ENCODE measurements around the gene MT1E. TPM values are rescaled to one million over a fixed set of nuclear protein-coding genes. Genes with fewer than 3 reads are reported as not detected.

The MT1E gene
- total RNA-seq, 3 donors from 2014 or later = 49.1 to 122 (median 71.4) TPM

DNA sequence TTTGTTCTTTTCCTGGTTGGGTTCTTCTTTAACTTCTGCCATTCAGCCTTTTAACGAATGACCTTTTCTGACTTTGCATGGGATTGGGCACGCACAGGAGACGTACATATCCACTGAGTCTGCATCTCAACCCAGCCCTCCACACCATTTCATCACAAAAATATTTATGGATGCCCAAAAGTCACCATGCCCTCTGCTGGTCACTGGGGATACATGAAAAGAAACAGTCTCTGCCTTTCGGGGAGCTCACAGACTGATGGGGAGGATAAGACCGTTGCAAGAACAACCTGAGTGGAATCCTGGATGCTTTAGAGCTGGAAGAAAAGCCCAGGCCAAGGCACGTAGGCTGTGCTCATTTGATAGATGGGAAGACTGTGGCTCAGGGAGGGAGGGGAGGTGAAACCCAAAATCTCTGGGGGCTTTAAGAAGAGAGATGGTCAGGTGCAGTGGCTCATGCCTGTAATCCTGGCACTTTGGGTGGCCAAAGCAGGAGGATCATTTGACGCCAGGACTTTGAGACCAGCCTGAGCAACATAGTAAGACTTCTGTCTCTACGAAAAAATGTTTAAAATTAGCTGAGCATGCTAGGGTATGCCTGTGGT lies 25.1 kb upstream of the MT1E start:
- H3K4me3 Mint-ChIP-seq = no peak overlapping the region
- H3K27me3 Mint-ChIP-seq (ENCODE audit: low read depth) = peaks cover 1% of the 10 kb centered on the region
- H3K36me3 Mint-ChIP-seq (ENCODE audit: insufficient read depth) = no peaks in the 10 kb centered on the region
- peak; percentile 56 to 58 for ATAC-seq
- no peaks in the 10 kb centered on the region for H3K9me3 Mint-ChIP-seq
- no peaks in the 10 kb centered on the region for H3K4me1 Mint-ChIP-seq (ENCODE audit: low read depth)
- DNase-seq = peak; percentile 11

DNA sequence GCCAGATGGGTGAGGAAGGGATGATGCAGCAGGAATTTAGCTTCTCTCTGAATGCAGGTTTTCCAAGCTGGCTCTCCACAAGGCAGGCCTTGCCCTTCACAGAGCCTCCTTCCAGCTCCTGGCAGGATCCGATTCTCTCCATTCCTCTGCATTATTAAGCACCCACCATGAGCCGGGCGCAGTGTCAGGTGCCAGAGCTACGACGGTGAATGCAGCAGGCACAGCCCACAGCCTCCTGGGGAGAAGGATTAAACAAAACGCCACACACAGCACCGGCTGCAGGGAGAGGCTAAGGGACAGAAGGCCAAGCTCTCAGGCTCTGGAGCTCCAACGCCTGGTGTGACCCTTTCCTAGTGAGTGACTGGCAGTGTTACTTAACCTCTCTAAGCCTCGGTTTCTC lies 24.3 kb upstream of the MT1E start:
- ATAC-seq = no peak
- H3K4me1 Mint-ChIP-seq (ENCODE audit: low read depth) = peaks cover 6% of the 10 kb centered on the region
- H3K36me3 Mint-ChIP-seq (ENCODE audit: insufficient read depth) = no peaks in the 10 kb centered on the region
- H3K4me3 Mint-ChIP-seq = no peak overlapping the region
- peaks cover 1% of the 10 kb centered on the region for H3K27me3 Mint-ChIP-seq (ENCODE audit: low read depth)
- no peak for DNase-seq
- H3K9me3 Mint-ChIP-seq = no peaks in the 10 kb centered on the region

DNA sequence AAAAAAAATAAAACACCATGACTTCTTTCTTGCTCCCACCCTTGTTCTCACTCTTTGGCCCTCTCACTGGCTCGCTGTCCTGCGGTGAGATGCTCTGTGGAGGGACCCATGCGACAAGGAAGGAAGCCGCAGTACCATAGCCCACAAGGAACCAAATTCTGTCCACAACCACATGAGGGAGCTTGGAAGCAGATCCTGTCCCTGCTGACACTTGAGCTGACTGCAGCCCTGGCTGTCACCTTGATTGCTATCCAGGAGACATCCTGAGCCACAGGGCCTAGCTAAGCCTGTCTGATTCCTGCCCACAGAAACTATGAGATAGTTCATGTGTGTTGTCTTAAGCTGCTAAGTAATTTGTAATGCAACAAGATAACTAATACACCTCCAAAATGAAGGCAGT lies 22.0 kb upstream of the MT1E start:
- ATAC-seq (no peak), DNase-seq (no peak)
- no peaks in the 10 kb centered on the region for H3K9me3 Mint-ChIP-seq
- peaks cover 24% of the 10 kb centered on the region for H3K4me1 Mint-ChIP-seq (ENCODE audit: low read depth)
- no peak overlapping the region for H3K4me3 Mint-ChIP-seq
- H3K36me3 Mint-ChIP-seq (ENCODE audit: insufficient read depth) = no peaks in the 10 kb centered on the region
- H3K27me3 Mint-ChIP-seq (ENCODE audit: low read depth) = peaks cover 1% of the 10 kb centered on the region

DNA sequence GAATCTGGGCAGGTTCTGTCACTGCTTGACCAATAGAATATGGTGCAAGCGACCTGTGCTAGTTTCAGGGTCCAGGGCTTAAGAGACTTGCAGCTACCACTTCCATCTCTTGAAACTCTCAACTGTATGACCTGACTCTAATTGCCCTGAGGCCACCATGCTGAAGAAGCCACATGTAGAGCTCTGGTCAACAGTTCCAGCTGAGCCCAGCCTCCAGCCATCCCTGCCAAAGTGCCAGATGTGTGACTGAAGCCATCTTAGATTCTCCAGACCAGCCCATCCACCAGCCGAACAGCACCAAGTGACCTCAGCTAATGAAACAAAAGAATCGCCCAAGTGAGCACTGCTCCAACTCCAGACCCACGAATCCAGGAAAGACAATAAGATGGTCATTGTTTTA lies 20.6 kb upstream of the MT1E start:
- peaks cover 34% of the 10 kb centered on the region for H3K4me1 Mint-ChIP-seq (ENCODE audit: low read depth)

DNA sequence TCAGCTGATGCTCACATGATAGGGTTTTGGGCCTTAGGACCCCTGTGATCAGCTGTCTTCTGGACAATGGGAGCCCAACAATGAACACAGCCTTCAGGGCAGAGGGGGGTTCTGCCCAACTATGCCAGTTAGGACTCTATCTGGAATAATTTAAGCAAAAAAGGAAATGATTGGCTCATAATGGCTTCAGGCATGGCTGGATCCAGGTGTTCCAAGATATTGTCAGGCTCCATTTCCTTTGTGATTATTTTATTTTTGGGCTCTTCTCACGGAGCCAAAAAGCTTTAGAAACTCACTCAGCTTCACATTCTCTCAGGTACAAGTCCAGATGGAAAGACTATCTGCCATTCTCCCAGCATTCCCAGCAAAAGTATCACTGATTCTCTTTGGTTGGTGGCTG lies 20.1 kb upstream of the MT1E start:
- Mint-ChIP-seq H3K36me3 (ENCODE audit: insufficient read depth) (no peaks in the 10 kb centered on the region), H3K9me3 (no peaks in the 10 kb centered on the region), H3K27me3 (ENCODE audit: low read depth) (no peaks in the 10 kb centered on the region), H3K4me1 (ENCODE audit: low read depth) (peaks cover 39% of the 10 kb centered on the region), H3K4me3 (no peak overlapping the region)
- DNase-seq (no peak), ATAC-seq (no peak)

More for the DNA sequence above, 20.6 kb upstream of the MT1E start:
- Mint-ChIP-seq H3K4me3 (no peak overlapping the region), H3K9me3 (no peaks in the 10 kb centered on the region), H3K27me3 (ENCODE audit: low read depth) (peaks cover 1% of the 10 kb centered on the region), H3K36me3 (ENCODE audit: insufficient read depth) (no peaks in the 10 kb centered on the region)
- no peak for DNase-seq
- no peak for ATAC-seq

DNA sequence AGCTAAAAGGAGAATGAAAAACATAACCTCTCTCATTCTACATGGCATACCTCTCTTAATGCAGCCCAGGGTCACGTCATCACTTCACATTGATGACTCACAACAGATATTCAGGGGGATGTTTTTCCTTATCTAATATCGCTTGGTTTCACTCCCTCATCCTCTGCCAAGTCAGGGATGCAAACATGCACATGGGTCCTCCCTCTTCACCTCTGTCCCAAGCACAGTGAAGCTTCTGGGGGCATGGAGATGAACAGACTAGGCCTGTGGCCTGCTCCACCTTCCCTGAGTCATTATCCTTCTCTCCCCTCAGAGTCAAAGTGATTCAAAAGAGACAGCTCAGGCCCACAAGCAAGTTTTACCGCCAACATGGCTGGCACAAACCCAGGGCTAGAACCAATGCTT lies 19.5 kb upstream of the MT1E start:
- no peak overlapping the region for H3K4me3 Mint-ChIP-seq
- ATAC-seq (no peak), DNase-seq (no peak)
- H3K4me1 Mint-ChIP-seq (ENCODE audit: low read depth) = peaks cover 45% of the 10 kb centered on the region
- H3K9me3 Mint-ChIP-seq = no peaks in the 10 kb centered on the region
- H3K27me3 Mint-ChIP-seq (ENCODE audit: low read depth) = no peaks in the 10 kb centered on the region
- H3K36me3 Mint-ChIP-seq (ENCODE audit: insufficient read depth) = no peaks in the 10 kb centered on the region

DNA sequence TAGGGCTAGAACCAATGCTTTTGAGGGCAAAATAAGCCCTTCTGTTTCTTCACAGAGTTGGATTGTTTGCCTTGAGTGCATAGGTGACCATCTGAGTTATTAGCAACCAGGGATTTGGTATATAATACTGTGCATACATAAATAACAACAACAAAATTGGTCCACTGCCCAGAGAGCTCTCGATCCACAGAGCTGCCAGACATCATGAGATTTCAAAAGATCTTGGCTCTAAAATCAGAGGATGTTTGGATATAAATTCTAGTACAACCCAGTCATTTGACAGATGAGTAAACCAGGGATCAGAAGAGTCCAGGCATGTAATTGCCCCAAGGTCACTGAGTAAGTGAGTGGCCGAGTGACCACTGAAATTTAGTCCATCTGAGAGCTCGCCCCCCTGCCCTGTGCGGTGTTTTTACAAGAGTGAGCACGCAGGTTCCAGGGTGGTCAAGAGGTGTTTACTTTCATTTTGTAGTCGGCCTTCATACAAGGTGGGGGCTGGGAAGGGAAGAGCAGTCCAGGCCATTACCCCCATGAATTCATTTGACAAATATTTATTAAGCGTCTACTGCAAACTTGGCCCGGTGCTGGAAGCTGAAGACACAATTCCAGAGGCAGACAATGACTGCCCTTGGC lies 19.0 kb upstream of the MT1E start:
- Mint-ChIP-seq H3K36me3 (ENCODE audit: insufficient read depth) (no peaks in the 10 kb centered on the region), H3K4me1 (ENCODE audit: low read depth) (peaks cover 50% of the 10 kb centered on the region), H3K9me3 (no peaks in the 10 kb centered on the region), H3K4me3 (no peak overlapping the region), H3K27me3 (ENCODE audit: low read depth) (no peaks in the 10 kb centered on the region)
- ATAC-seq = no peak
- no peak for DNase-seq

DNA sequence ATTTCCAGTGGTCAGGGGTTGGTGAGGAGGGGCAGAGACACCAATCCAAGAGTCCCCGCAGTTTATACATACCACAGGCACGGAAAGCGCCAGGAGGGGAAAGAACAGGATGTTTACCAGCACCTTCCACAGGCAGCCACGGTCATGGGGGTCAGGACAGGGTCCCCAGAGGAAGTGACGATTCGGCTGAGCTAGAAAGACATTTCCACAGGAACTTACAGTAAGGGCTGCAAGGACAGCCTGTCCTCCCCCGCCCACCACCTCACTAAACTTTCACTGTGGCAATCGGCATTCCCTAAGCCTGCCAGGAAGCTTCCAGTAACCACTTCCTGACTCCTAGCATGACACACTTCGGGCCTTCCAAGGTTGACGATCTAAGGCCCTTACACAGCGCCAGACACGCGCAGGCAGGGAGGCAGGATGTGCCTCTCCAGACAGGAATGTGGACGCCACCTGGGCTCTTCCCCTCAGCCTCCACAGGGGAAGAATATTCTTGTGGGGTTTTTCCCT lies 18.4 kb upstream of the MT1E start:
- H3K27me3 Mint-ChIP-seq (ENCODE audit: low read depth) = no peaks in the 10 kb centered on the region
- no peaks in the 10 kb centered on the region for H3K36me3 Mint-ChIP-seq (ENCODE audit: insufficient read depth)
- H3K9me3 Mint-ChIP-seq = no peaks in the 10 kb centered on the region
- peaks cover 54% of the 10 kb centered on the region for H3K4me1 Mint-ChIP-seq (ENCODE audit: low read depth)
- ATAC-seq (no peak), DNase-seq (no peak)
- H3K4me3 Mint-ChIP-seq = peak overlapping the region; percentile 4

DNA sequence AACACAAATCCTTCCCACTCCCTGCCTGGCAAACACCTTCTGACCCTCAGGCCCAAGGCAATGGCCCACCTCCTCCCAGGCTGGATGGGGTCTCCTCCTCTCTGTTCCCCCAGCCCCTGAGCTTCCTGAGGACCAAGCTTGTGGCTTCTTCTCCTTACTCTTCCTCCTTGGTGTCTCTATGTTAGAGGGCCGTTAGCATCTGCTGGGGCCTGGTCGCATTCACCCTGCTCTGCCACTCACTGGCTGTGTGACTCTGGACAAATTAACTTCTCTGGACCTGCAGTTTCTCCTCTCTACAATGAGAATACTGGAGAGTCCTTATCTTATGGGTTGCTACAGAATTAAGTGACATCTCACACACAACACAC lies 17.9 kb upstream of the MT1E start:
- Mint-ChIP-seq H3K9me3 (no peaks in the 10 kb centered on the region), H3K4me3 (peak overlapping the region; percentile 67), H3K27me3 (ENCODE audit: low read depth) (no peaks in the 10 kb centered on the region), H3K36me3 (ENCODE audit: insufficient read depth) (no peaks in the 10 kb centered on the region), H3K4me1 (ENCODE audit: low read depth) (peaks cover 59% of the 10 kb centered on the region)
- no peak for DNase-seq
- ATAC-seq = no peak

DNA sequence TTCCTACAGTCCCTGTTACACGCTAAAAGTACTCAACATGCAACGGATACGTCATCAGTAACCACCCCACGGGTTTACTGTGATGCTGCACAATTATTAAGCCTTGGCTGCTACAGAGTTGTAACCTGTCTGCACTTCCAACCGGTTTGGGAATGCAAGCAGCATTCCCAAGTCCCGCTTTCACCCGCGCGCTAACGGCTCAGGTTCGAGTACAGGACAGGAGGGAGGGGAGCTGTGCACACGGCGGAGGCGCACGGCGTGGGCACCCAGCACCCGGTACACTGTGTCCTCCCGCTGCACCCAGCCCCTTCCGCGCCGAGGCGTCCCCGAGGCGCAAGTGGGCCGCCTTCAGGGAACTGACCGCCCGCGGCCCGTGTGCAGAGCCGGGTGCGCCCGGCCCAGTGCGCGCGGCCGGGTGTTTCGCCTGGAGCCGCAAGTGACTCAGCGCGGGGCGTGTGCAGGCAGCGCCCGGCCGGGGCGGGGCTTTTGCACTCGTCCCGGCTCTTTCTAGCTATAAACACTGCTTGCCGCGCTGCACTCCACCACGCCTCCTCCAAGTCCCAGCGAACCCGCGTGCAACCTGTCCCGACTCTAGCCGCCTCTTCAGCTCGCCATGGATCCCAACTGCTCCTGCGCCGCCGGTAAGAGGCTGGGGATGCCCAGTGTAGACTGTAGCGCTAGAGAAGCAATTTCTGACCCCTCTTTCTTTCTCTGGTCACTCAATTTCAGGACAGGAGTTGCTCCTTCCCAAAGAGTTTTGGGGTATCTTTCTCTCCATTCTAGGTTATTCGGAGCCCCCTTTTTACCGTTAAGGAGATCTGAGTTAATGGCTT lies 17.3 kb upstream of the MT1E start, which contains the start of gene MT2A:
Gene MT2A (plus strand): TSS at position 542 of the 833 bp plus-strand sequence. CDS start 72 bp downstream, at position 614.
- Mint-ChIP-seq H3K4me3 (peak within 1 kb of the TSS; percentile 92), H3K9me3 (no peaks in the 10 kb centered on the region), H3K4me1 (ENCODE audit: low read depth) (peaks cover 61% of the 10 kb centered on the region), H3K36me3 (ENCODE audit: insufficient read depth) (no peaks in the 10 kb centered on the region), H3K27me3 (ENCODE audit: low read depth) (no peaks in the 10 kb centered on the region)
- peak; percentile 81 to 86 for ATAC-seq
- peak; percentile 79 for DNase-seq

DNA sequence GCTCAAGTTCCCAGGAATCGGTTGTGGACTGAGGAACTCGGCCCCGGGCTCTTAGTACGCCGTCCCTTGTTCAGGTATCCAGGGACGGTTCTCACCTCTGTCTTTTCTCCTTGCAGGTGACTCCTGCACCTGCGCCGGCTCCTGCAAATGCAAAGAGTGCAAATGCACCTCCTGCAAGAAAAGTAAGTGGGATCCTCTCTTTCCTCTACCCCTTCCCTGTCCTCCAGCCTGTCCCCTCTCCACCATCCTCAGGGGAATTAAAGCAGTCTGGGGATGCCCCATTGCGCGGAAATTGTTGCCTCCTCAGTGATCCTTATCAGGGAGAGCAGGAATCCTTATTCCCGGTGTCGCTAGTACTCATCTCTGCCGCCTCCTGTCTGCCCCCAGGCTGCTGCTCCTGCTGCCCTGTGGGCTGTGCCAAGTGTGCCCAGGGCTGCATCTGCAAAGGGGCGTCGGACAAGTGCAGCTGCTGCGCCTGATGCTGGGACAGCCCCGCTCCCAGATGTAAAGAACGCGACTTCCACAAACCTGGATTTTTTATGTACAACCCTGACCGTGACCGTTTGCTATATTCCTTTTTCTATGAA lies 16.6 kb upstream of the MT1E start:
- H3K36me3 Mint-ChIP-seq (ENCODE audit: insufficient read depth) = no peaks in the 10 kb centered on the region
- DNase-seq (no peak), ATAC-seq (no peak)
- no peaks in the 10 kb centered on the region for H3K27me3 Mint-ChIP-seq (ENCODE audit: low read depth)
- H3K4me3 Mint-ChIP-seq = peak overlapping the region; percentile 92
- peaks cover 68% of the 10 kb centered on the region for H3K4me1 Mint-ChIP-seq (ENCODE audit: low read depth)
- no peaks in the 10 kb centered on the region for H3K9me3 Mint-ChIP-seq

DNA sequence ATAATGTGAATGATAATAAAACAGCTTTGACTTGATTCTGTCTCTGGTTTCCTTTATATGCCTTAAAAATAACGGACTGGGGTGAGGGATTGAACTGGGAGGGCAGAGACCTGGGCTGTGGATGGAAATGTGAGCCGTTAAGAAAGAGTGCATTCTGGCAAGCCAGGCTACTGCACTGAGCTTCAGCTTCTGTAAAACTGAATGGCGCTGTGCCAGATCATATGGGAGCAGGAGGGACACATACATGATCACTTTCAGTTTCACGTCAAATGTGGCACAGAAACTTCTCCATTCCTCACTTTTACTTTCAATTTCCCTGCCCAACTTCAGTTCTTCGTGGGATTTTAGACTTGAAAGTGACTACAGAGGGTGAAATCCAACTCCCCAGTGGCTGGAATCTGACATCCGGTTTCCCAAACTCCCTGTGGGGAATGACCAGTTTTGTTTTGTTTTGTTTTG lies 16.1 kb upstream of the MT1E start:
- peak; percentile 36 to 43 for ATAC-seq
- Mint-ChIP-seq H3K36me3 (ENCODE audit: insufficient read depth) (no peaks in the 10 kb centered on the region), H3K9me3 (no peaks in the 10 kb centered on the region), H3K4me3 (peak overlapping the region; percentile 92), H3K4me1 (ENCODE audit: low read depth) (peaks cover 74% of the 10 kb centered on the region), H3K27me3 (ENCODE audit: low read depth) (no peaks in the 10 kb centered on the region)
- DNase-seq = peak; percentile 62

DNA sequence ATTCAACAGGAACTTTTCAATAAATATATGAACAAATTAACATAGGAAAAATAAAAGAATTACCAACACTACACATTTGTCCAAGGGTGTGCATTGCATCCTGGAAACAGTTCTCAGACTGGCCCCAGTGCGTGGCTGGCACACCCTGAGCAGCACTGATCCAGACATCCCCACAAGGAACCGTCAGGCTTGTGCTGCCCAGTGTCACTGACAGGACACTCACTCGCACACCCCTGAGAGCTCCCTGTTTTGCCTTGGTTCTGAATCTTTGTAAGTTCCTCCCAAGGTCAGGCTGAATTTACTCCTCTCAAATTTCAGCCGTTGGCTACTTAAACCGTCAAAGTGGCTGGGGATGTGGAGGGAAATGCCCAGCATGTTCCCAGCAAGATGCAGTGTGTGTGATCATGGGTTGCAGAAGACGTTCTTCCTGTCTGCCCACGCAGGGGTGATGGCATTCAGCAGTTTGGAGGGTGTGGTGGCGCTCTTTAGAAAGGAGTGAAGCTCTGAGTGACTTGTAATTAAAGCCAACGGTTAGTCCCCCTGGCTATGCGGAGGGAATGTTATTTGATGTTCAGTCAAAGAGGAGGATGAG lies 15.5 kb upstream of the MT1E start:
- Mint-ChIP-seq H3K4me1 (ENCODE audit: low read depth) (peaks cover 79% of the 10 kb centered on the region), H3K27me3 (ENCODE audit: low read depth) (no peaks in the 10 kb centered on the region), H3K4me3 (peak overlapping the region; percentile 92), H3K9me3 (no peaks in the 10 kb centered on the region), H3K36me3 (ENCODE audit: insufficient read depth) (no peaks in the 10 kb centered on the region)
- DNase-seq (peak; percentile 73), ATAC-seq (peak; percentile 46 to 49)

DNA sequence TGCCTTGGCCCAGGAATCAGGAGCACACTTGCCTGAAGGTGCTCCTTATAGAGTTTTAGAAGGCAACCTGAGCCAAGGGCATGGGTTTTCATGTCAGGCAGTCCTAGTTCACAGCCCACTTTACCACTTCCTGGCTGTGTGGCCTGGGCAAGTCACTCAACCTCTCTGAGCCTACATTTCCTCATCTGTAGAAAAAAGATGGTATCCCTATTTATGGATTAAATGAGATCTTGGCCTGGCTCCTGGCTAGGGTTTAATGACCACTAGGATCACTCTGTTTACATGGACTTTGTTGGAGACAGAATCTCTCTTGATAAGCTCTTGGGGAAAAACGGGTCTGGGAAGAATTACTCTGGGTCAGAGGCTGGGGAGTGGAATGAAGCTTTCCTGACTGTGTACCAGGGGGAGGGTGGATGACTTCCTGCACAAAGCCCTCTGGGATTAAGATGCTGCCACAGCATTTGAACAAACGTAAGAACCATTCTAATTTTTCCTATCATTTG lies 14.9 kb upstream of the MT1E start:
- peaks cover 81% of the 10 kb centered on the region for H3K4me1 Mint-ChIP-seq (ENCODE audit: low read depth)
- H3K36me3 Mint-ChIP-seq (ENCODE audit: insufficient read depth) = no peaks in the 10 kb centered on the region
- no peaks in the 10 kb centered on the region for H3K9me3 Mint-ChIP-seq
- peak in 1 of 2 donors; percentile 1 for ATAC-seq
- no peak for DNase-seq
- no peaks in the 10 kb centered on the region for H3K27me3 Mint-ChIP-seq (ENCODE audit: low read depth)
- H3K4me3 Mint-ChIP-seq = peak overlapping the region; percentile 92
